WTC11 (cell line): ENCODE results near the gene FFAR4. TPM values are rescaled to one million over a fixed set of nuclear protein-coding genes. Genes with fewer than 3 reads are reported as not detected.

ENCODE experiments used
- ATAC-seq: fragments of 200-7000 bp; cut with Tn5 transposase; 2 replicates; pipeline ENCODE4 v1.10.0; 2021; ENCODE audit warnings: mild to moderate bottlenecking, moderate library complexity
- CTCF ChIA-PET: fragments of 300-600 bp; sonication (Branson Sonifier 250); formaldehyde crosslinking; loops from one replicate; lab custom pipeline; 2021; ENCODE audit warnings: antibody characterized with exemption; lab: Charles Lee
- POLR2A ChIA-PET: fragments of 350-600 bp; sonication (Branson Sonifier 250); formaldehyde crosslinking; loops from one replicate; lab custom pipeline; 2021; ENCODE audit warnings: antibody characterized with exemption; lab: Charles Lee
- DNase-seq: peaks from one replicate; pipeline ENCODE4 v3.0.0; 2021; ENCODE audit warnings: low spot score
- H3K27ac Mint-ChIP-seq: 2 replicates; pipeline ENCODE4 v1.8.0; 2021; ENCODE audit warnings: mixed read lengths
- H3K27me3 Mint-ChIP-seq: 2 replicates; pipeline ENCODE4 v1.8.0; 2021; ENCODE audit warnings: low read depth, mild to moderate bottlenecking, moderate library complexity, mixed read lengths
- H3K36me3 Mint-ChIP-seq: 2 replicates; pipeline ENCODE4 v1.8.0; 2021; ENCODE audit warnings: mixed read lengths
- H3K4me1 Mint-ChIP-seq: 2 replicates; pipeline ENCODE4 v1.8.0; 2022; ENCODE audit warnings: mixed read lengths
- H3K4me3 Mint-ChIP-seq: 2 replicates; pipeline ENCODE4 v1.8.0; 2021; ENCODE audit warnings: mild to moderate bottlenecking, moderate library complexity, mixed read lengths
- H3K9me3 Mint-ChIP-seq: 2 replicates; pipeline ENCODE4 v1.8.0; 2021; ENCODE audit warnings: mixed read lengths
- CREM ChIP-seq: sonication (generic); formaldehyde crosslinking; IDR thresholded peaks from 2 replicates; pipeline ENCODE4 v1.8.1; 2022; ENCODE audit warnings: mild to moderate bottlenecking, missing genetic modification reagents, moderate library complexity
- EMX1 ChIP-seq: fragments of 250-450 bp; sonication (Bioruptor Pico); IDR thresholded peaks from 2 replicates; pipeline ENCODE4 v1.8.0; 2021; ENCODE audit warnings: mild to moderate bottlenecking
- JAZF1 ChIP-seq: fragments of 250-450 bp; sonication (Bioruptor Pico); IDR thresholded peaks from 2 replicates; pipeline ENCODE4 v1.9.0; 2021; ENCODE audit warnings: moderate library complexity, mild to moderate bottlenecking, inconsistent platforms
- NFATC4 ChIP-seq: fragments of 250-450 bp; sonication (Bioruptor Pico); IDR thresholded peaks from 2 replicates; pipeline ENCODE4 v1.9.0; 2021; ENCODE audit warnings: mild to moderate bottlenecking
- NR2C2 ChIP-seq: sonication (generic); formaldehyde crosslinking; IDR thresholded peaks from 2 replicates; pipeline ENCODE4 v1.8.0; 2022; ENCODE audit warnings: mild to moderate bottlenecking, missing genetic modification reagents
- NR3C1 ChIP-seq: sonication (generic); formaldehyde crosslinking; conservative IDR thresholded peaks from 2 replicates; pipeline ENCODE4 v1.8.1; 2023; ENCODE audit warnings: low read depth, mild to moderate bottlenecking, missing genetic modification reagents
- RORB ChIP-seq: fragments of 250-450 bp; sonication (Bioruptor Pico); IDR thresholded peaks from 2 replicates; pipeline ENCODE4 v1.9.0; 2021; ENCODE audit warnings: mild to moderate bottlenecking
- SMAD3 ChIP-seq: sonication (generic); formaldehyde crosslinking; IDR thresholded peaks from 2 replicates; pipeline ENCODE4 v1.8.0; 2022; ENCODE audit warnings: missing genetic modification reagents, mild to moderate bottlenecking, borderline replicate concordance
- TEAD4 ChIP-seq: sonication (generic); formaldehyde crosslinking; IDR thresholded peaks from 2 replicates; pipeline ENCODE4 v1.8.0; 2022; ENCODE audit warnings: mild to moderate bottlenecking, missing genetic modification reagents
- ZNF263 ChIP-seq: sonication (generic); formaldehyde crosslinking; IDR thresholded peaks from 2 replicates; pipeline ENCODE4 v1.8.1; 2022; ENCODE audit warnings: low read depth, mild to moderate bottlenecking, moderate library complexity, missing genetic modification reagents
- ZNF317 ChIP-seq: sonication (generic); formaldehyde crosslinking; IDR thresholded peaks from 2 replicates; pipeline ENCODE4 v1.8.1; 2023; ENCODE audit warnings: low read depth, mild to moderate bottlenecking, moderate library complexity, missing genetic modification reagents, borderline replicate concordance
- ZNF423 ChIP-seq: fragments of 250-450 bp; sonication (Bioruptor Pico); IDR thresholded peaks from 2 replicates; pipeline ENCODE4 v2.1.2; 2022; ENCODE audit warnings: mild to moderate bottlenecking, moderate library complexity
- total RNA-seq: library from RNA; stranded (reverse); gene quantifications from 3 replicates; pipeline ENCODE4 v1.2.3, GENCODE V29; 2021
- TF ChIP-seq, protein P1 (sequence below): sonication (generic); formaldehyde crosslinking; IDR thresholded peaks from 2 replicates; pipeline ENCODE4 v1.8.0; 2023; ENCODE audit warnings: missing genetic modification reagents, mild to moderate bottlenecking, borderline replicate concordance
- TF ChIP-seq, protein P2 (sequence below): sonication (generic); formaldehyde crosslinking; IDR thresholded peaks from 2 replicates; pipeline ENCODE4 v1.8.1; 2023; ENCODE audit warnings: mild to moderate bottlenecking, moderate library complexity, missing genetic modification reagents
- TF ChIP-seq, protein P3 (sequence below): sonication (generic); formaldehyde crosslinking; conservative IDR thresholded peaks from 2 replicates; pipeline ENCODE4 v1.8.1; 2022; ENCODE audit warnings: mild to moderate bottlenecking, missing genetic modification reagents
- TF ChIP-seq, protein P4 (sequence below): fragments of 250-450 bp; sonication (Bioruptor Pico); conservative IDR thresholded peaks from 2 replicates; pipeline ENCODE4 v1.9.0; 2021; ENCODE audit warnings: mild to moderate bottlenecking
- TF ChIP-seq, protein P5 (sequence below): sonication (generic); formaldehyde crosslinking; IDR thresholded peaks from 2 replicates; pipeline ENCODE4 v1.8.1; 2022; ENCODE audit warnings: missing genetic modification reagents, borderline replicate concordance
- TF ChIP-seq, protein P6 (sequence below): sonication (generic); formaldehyde crosslinking; IDR thresholded peaks from 2 replicates; pipeline ENCODE4 v1.8.0; 2023; ENCODE audit warnings: missing genetic modification reagents
- TF ChIP-seq, protein P7 (sequence below): fragments of 250-450 bp; sonication (Bioruptor Pico); IDR thresholded peaks from 2 replicates; pipeline ENCODE4 v1.8.0; 2021; ENCODE audit warnings: mild to moderate bottlenecking

Gene FFAR4
- total RNA-seq, 1 experiment from 2014 or later = 0.15 TPM

DNA sequence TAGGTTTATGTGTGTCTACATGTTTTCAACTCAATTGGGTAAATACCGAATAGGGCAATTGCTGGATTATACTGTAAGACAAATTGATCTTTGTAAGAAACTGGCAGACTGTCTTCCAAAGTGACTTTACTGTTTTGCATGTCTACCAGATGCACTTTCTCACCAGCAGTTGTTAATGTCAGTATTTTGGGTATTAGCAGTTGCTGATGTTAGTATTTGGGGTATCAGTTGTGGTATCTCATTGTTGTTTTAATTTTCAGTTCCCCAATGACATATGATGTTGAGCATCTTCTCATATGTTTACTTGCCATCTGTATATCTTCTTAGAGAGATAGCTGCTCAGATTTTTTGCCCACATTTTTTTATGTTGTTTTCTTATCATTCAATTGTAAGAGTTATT, 56.5 kb downstream of the FFAR4 start:
- no peak overlapping the region for H3K4me3 Mint-ChIP-seq
- no peak for TF ChIP-seq NR3C1
- TF ChIP-seq NFATC4 = no peak
- TF ChIP-seq CREM (CRISPR knock-in tag) = no peak
- TF ChIP-seq, protein P1, sequence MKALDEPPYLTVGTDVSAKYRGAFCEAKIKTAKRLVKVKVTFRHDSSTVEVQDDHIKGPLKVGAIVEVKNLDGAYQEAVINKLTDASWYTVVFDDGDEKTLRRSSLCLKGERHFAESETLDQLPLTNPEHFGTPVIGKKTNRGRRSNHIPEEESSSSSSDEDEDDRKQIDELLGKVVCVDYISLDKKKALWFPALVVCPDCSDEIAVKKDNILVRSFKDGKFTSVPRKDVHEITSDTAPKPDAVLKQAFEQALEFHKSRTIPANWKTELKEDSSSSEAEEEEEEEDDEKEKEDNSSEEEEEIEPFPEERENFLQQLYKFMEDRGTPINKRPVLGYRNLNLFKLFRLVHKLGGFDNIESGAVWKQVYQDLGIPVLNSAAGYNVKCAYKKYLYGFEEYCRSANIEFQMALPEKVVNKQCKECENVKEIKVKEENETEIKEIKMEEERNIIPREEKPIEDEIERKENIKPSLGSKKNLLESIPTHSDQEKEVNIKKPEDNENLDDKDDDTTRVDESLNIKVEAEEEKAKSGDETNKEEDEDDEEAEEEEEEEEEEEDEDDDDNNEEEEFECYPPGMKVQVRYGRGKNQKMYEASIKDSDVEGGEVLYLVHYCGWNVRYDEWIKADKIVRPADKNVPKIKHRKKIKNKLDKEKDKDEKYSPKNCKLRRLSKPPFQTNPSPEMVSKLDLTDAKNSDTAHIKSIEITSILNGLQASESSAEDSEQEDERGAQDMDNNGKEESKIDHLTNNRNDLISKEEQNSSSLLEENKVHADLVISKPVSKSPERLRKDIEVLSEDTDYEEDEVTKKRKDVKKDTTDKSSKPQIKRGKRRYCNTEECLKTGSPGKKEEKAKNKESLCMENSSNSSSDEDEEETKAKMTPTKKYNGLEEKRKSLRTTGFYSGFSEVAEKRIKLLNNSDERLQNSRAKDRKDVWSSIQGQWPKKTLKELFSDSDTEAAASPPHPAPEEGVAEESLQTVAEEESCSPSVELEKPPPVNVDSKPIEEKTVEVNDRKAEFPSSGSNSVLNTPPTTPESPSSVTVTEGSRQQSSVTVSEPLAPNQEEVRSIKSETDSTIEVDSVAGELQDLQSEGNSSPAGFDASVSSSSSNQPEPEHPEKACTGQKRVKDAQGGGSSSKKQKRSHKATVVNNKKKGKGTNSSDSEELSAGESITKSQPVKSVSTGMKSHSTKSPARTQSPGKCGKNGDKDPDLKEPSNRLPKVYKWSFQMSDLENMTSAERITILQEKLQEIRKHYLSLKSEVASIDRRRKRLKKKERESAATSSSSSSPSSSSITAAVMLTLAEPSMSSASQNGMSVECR (CRISPR knock-in tag) = no peak
- no peak for TF ChIP-seq NR2C2 (CRISPR knock-in tag)
- TF ChIP-seq RORB = no peak
- TF ChIP-seq, all 79 proteins: peak for 0
- CTCF ChIA-PET = no interaction called here
- ATAC-seq = no peak
- no peak for DNase-seq
- Mint-ChIP-seq H3K4me1 (no peaks in the 10 kb centered on the region), H3K36me3 (no peaks in the 10 kb centered on the region), H3K27me3 (peaks cover 13% of the 10 kb centered on the region; the same call in 1 of the 2 replicates), H3K27ac (no peak overlapping the region), H3K9me3 (no peaks in the 10 kb centered on the region)
- POLR2A ChIA-PET = no interaction called here

DNA sequence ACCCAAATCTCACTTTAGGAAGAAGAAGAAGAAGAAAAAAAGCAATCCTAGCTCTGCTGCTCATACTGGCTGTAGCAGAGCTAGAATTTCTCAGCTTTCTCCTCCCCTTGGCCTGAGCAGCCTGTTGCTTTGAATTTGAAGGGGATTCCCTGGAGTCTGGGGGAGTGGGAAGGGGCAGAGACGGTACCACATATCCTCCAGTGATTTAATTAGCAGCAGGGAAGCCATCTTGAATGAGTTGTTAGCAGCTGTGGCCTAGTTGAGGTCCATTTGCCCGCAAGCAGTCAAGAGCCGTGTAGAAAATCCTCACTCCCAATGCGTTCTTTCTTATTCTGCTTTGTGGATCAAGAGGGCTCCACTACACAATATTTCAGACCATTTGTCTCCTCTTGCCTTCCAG, 62.4 kb downstream of the FFAR4 start:
- CTCF ChIA-PET = interaction anchor here (0.5 to 1.4 kb wide), 2 partner anchors 74 to 714 kb away, joined by 4 read pairs; no protein-coding TSS in a partner anchor
- H3K4me1 Mint-ChIP-seq = peaks cover 16% of the 10 kb centered on the region
- no peaks in the 10 kb centered on the region for H3K36me3 Mint-ChIP-seq
- no peak for TF ChIP-seq ZNF317 (CRISPR knock-in tag)
- TF ChIP-seq TEAD4 (CRISPR knock-in tag) = no peak
- TF ChIP-seq, protein P2, sequence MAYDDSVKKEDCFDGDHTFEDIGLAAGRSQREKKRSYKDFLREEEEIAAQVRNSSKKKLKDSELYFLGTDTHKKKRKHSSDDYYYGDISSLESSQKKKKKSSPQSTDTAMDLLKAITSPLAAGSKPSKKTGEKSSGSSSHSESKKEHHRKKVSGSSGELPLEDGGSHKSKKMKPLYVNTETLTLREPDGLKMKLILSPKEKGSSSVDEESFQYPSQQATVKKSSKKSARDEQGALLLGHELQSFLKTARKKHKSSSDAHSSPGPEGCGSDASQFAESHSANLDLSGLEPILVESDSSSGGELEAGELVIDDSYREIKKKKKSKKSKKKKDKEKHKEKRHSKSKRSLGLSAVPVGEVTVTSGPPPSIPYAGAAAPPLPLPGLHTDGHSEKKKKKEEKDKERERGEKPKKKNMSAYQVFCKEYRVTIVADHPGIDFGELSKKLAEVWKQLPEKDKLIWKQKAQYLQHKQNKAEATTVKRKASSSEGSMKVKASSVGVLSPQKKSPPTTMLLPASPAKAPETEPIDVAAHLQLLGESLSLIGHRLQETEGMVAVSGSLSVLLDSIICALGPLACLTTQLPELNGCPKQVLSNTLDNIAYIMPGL (CRISPR knock-in tag) = no peak
- TF ChIP-seq, protein P3, sequence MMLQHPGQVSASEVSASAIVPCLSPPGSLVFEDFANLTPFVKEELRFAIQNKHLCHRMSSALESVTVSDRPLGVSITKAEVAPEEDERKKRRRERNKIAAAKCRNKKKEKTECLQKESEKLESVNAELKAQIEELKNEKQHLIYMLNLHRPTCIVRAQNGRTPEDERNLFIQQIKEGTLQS (CRISPR knock-in tag) = no peak
- no peak for TF ChIP-seq JAZF1 (CRISPR knock-in tag)
- TF ChIP-seq ZNF423 (CRISPR knock-in tag) = no peak
- TF ChIP-seq, protein P4, sequence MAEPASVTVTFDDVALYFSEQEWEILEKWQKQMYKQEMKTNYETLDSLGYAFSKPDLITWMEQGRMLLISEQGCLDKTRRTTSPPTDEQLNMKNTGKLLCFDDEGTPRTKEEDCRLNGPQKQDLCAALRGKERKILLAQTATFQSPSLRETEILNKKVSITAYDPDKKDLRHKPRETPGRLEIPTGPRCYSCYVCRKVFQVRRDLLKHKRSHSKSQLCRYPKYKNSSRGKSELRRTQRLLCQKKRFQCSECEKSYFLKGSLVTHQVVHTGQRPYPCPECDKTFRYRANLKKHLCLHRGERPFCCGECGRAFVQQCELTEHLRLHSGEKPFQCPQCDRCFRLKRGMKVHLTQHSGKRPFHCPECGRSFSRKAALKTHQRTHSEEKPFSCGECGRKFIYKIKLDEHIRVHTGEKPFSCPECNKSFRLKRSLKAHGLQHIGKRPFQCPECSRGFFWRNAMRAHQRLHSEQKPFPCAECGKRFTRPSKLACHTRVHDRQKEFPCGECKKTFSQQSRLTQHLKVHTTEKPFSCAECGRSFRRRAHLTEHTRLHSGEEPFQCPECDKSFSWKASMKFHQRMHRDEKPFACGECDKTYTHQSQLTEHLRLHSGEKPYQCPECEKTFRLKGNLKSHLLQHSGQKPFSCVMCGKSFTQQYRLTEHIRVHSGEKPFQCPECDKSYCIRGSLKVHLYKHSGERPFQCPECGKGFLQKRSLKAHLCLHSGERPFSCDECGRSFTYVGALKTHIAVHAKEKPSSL (CRISPR knock-in tag) = no peak
- ATAC-seq (peak; percentile 55), DNase-seq (no peak)
- H3K4me3 Mint-ChIP-seq = no peak overlapping the region
- peaks cover 6% of the 10 kb centered on the region; the same call in 1 of the 2 replicates for H3K27me3 Mint-ChIP-seq
- no peaks in the 10 kb centered on the region for H3K9me3 Mint-ChIP-seq
- POLR2A ChIA-PET = no interaction called here
- H3K27ac Mint-ChIP-seq = no peak overlapping the region

DNA sequence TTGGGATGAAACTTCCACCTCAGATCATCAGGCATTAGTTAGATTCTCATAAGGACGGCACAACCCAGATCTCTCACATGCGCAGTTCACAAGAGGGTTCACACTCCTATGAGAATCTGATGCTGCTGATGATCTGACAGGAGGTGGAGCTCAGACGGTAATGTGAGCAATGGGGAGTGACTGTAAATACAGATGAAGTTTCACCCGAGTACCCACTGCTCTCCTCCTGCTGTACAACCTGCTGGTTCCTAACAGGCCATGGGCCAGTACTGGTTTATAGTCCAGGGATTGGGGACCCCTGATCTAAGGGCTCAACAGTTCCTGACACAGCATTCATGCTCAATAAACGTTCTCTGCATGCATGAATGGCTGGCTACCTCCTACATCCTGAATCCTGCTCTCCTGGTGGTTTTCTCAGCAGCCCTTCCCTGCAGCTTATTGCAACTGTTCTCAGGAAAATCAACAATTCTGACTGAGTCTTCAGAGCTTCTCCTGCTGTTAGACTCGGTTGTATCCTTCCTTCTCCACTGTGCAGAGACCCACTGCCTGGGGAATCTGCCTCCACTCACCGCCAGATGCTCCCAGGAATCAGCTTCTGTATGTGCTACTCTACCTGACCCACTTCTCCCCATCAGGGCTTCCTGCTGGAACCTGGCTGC, 63.3 kb downstream of the FFAR4 start:
- ATAC-seq (no peak), DNase-seq (no peak)
- ChIA-PET CTCF (interaction anchor here (0.6 to 1.4 kb wide), 3 partner anchors 75 to 273 kb away, joined by 3 to 4 read pairs (median 3); no protein-coding TSS in a partner anchor), POLR2A (interaction anchor here (0.6 kb wide), 1 partner anchor 312 kb away, joined by 3 read pairs; no protein-coding TSS in a partner anchor)
- Mint-ChIP-seq H3K27ac (no peak overlapping the region), H3K4me3 (no peak overlapping the region), H3K36me3 (no peaks in the 10 kb centered on the region), H3K4me1 (peaks cover 16% of the 10 kb centered on the region), H3K27me3 (peaks cover 4% of the 10 kb centered on the region; the same call in 1 of the 2 replicates), H3K9me3 (no peaks in the 10 kb centered on the region)
- TF ChIP-seq, protein P5, sequence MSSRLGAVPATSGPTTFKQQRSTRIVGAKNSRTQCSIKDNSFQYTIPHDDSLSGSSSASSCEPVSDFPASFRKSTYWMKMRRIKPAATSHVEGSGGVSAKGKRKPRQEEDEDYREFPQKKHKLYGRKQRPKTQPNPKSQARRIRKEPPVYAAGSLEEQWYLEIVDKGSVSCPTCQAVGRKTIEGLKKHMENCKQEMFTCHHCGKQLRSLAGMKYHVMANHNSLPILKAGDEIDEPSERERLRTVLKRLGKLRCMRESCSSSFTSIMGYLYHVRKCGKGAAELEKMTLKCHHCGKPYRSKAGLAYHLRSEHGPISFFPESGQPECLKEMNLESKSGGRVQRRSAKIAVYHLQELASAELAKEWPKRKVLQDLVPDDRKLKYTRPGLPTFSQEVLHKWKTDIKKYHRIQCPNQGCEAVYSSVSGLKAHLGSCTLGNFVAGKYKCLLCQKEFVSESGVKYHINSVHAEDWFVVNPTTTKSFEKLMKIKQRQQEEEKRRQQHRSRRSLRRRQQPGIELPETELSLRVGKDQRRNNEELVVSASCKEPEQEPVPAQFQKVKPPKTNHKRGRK (CRISPR knock-in tag) = no peak
- TF ChIP-seq NFATC4 (no peak), SMAD3 (no peak), ZNF263 (CRISPR knock-in tag) (no peak), ZNF423 (CRISPR knock-in tag) (no peak), EMX1 (CRISPR knock-in tag) (no peak)
- TF ChIP-seq, protein P6, sequence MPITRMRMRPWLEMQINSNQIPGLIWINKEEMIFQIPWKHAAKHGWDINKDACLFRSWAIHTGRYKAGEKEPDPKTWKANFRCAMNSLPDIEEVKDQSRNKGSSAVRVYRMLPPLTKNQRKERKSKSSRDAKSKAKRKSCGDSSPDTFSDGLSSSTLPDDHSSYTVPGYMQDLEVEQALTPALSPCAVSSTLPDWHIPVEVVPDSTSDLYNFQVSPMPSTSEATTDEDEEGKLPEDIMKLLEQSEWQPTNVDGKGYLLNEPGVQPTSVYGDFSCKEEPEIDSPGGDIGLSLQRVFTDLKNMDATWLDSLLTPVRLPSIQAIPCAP (CRISPR knock-in tag) = no peak
- TF ChIP-seq, protein P7, sequence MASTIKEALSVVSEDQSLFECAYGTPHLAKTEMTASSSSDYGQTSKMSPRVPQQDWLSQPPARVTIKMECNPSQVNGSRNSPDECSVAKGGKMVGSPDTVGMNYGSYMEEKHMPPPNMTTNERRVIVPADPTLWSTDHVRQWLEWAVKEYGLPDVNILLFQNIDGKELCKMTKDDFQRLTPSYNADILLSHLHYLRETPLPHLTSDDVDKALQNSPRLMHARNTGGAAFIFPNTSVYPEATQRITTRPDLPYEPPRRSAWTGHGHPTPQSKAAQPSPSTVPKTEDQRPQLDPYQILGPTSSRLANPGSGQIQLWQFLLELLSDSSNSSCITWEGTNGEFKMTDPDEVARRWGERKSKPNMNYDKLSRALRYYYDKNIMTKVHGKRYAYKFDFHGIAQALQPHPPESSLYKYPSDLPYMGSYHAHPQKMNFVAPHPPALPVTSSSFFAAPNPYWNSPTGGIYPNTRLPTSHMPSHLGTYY (CRISPR knock-in tag) = no peak
